ENCODE data around the gene NYAP1. TPM values are rescaled to one million over a fixed set of nuclear protein-coding genes. Genes with fewer than 3 reads are reported as not detected.

The NYAP1 gene
- total and polyA plus RNA-seq, 7 experiments from 2014 or later, result 0.11 to 0.64 (median 0.44) TPM; not detected in 2

DNA sequence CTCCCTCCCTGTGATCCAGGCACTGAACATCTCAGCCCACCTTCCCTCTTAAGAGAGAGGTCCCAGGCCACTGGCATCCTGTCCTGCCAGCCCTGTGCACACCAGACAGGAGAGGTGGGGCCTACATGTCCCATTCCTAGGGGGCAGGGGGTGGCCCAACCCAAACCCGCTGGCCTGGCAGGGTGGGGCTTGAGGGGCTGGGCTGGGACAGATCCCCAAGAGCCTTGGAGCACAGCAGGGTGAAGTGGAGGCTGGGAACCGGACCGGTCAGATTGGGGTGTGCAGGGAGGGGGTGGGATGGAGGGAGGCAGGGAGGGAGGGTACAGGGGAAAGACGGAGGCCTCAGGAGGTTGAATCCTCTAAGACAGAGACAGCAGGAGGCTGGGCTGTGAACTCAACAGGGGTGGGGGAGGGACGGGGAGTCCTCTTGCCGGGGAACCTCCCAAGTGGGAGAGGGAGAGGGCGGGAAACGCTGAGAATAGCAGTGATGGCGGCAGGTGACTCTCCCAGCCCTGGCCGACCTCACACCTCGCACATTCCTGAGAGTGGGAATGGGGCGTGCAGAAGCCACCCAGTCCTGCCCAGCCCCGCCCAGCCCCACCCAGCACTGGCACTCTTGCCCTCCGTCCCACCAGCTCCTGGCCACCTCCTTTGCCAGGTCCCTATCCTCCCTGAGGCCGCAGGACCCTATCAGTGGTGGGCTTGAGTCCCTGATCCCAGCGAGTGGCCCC lies 11.4 kb upstream of the NYAP1 start:
- H3K27me3 ChIP-seq (ENCODE audit: control insufficient read depth in 2 of 2, insufficient read depth in 2 of 2, low read length in 2 of 2), result no peaks in the 10 kb centered on the region
- Mint-ChIP-seq H3K4me1 (peaks cover 41 to 65% (median 48%) of the 10 kb centered on the region in 7 donors), H3K36me3 (peaks cover 4 to 21% (median 5%) of the 10 kb centered on the region in 5 donors), H3K9me3 (peaks cover 0 to 2% (median 0%) of the 10 kb centered on the region in 11 donors), H3K27ac (peak overlapping the region in 7 of 9 donors; percentile 38 to 95 (median 85)), H3K27me3 (no peaks in the 10 kb centered on the region), H3K4me3 (peak overlapping the region in 1 of 10 donors; percentile 64)
- DNase-seq (no peak), ATAC-seq (no peak)
- H3K36me3 ChIP-seq (ENCODE audit: control insufficient read depth in 2 of 3, insufficient read depth in 3 of 3, low read length in 3 of 3), result peaks cover 16 to 78% (median 27%) of the 10 kb centered on the region in 3 experiments
- peak overlapping the region; percentile 65 for H3K27ac ChIP-seq (ENCODE audit: low read depth, low read length)
- ChIA-PET POLR2A (interaction anchor here (1.3 kb wide), 1 partner anchor 10 kb away, joined by 3 read pairs; no protein-coding TSS in a partner anchor), CTCF (interaction anchor here (0.9 to 1.3 kb wide), 3 partner anchors 10 to 88 kb away, joined by 3 to 4 read pairs (median 4); no protein-coding TSS in a partner anchor)
- no peaks in the 10 kb centered on the region for H3K9me3 ChIP-seq (ENCODE audit: control insufficient read depth in 2 of 3, low read length in 3 of 3)
- no peak overlapping the region for H3K4me3 ChIP-seq (ENCODE audit: low read length)
- intact Hi-C loops (cut with micrococcal nuclease), result no loop called here
- peaks cover 42 to 51% of the 10 kb centered on the region in 2 donors for H3K4me1 ChIP-seq (ENCODE audit: control insufficient read depth in 2 of 2, insufficient read depth in 2 of 2, low read length in 2 of 2)

- Mint-ChIP-seq H3K4me3 (peak overlapping the region in 7 of 10 donors; percentile 15 to 64 (median 41)), H3K27me3 (no peaks in the 10 kb centered on the region), H3K27ac (peak overlapping the region; percentile 38 to 95 (median 85)), H3K9me3 (peaks cover 0 to 2% (median 0%) of the 10 kb centered on the region in 11 donors), H3K4me1 (peaks cover 41 to 65% (median 48%) of the 10 kb centered on the region in 7 donors), H3K36me3 (peaks cover 4 to 21% (median 5%) of the 10 kb centered on the region in 5 donors)
- ChIA-PET POLR2A (interaction anchor here (0.6 to 1.3 kb wide), 3 partner anchors 9 to 345 kb away, joined by 3 to 6 read pairs (median 3); no protein-coding TSS in a partner anchor), CTCF (interaction anchor here (1.0 to 1.3 kb wide), 2 partner anchors 9 to 12 kb away, joined by 4 read pairs; no protein-coding TSS in a partner anchor)
- Histone ChIP-seq H3K27me3 (ENCODE audit: control insufficient read depth in 2 of 2, insufficient read depth in 2 of 2, low read length in 2 of 2) (no peaks in the 10 kb centered on the region), H3K4me3 (ENCODE audit: low read length) (no peak overlapping the region), H3K4me1 (ENCODE audit: control insufficient read depth in 2 of 2, insufficient read depth in 2 of 2, low read length in 2 of 2) (peaks cover 42 to 51% of the 10 kb centered on the region in 2 donors), H3K27ac (ENCODE audit: low read depth, low read length) (peak overlapping the region; percentile 65), H3K9me3 (ENCODE audit: control insufficient read depth in 2 of 3, low read length in 3 of 3) (no peaks in the 10 kb centered on the region), H3K36me3 (ENCODE audit: control insufficient read depth in 2 of 3, insufficient read depth in 3 of 3, low read length in 3 of 3) (peaks cover 12 to 78% (median 20%) of the 10 kb centered on the region in 3 experiments)
- DNase-seq (no peak), ATAC-seq (no peak)
- intact Hi-C loops (cut with micrococcal nuclease), result no loop called here
Measured at GRCh38 chr7:100472854-100473499, 10.8 kb upstream of the NYAP1 start.

DNA sequence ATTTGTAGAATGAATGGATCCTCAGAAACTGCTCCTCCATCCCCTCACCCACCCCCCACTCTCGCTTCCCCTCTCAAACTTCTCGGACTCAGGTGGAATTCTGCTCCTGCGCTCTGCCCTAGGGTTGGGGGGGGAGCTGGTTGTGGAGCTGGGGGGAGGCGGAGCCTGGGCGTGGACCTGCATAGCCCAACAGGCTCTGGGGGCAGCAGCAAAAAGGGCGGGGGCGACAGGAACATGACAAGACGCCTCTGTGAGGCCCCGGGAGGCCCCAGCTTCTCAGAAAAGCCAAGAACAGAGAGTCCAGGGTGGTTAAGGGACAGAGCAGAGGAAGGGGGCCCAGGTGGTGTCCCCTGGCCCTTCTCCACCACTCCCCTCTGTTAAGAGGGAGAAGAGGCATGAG lies 8.2 kb upstream of the NYAP1 start:
- no peaks in the 10 kb centered on the region for H3K27me3 Mint-ChIP-seq
- peaks cover 7 to 71% (median 18%) of the 10 kb centered on the region in 3 experiments for H3K36me3 ChIP-seq (ENCODE audit: control insufficient read depth in 2 of 3, insufficient read depth in 3 of 3, low read length in 3 of 3)
- H3K4me3 ChIP-seq (ENCODE audit: low read length), result peak overlapping the region; percentile 97
- CTCF ChIA-PET, result interaction anchor here (0.6 to 5.9 kb wide), 7 partner anchors 14 to 214 kb away, joined by 3 to 35 read pairs (median 3); no protein-coding TSS in a partner anchor
- no peaks in the 10 kb centered on the region for H3K9me3 ChIP-seq (ENCODE audit: control insufficient read depth in 2 of 3, low read length in 3 of 3)
- H3K27me3 ChIP-seq (ENCODE audit: control insufficient read depth in 2 of 2, insufficient read depth in 2 of 2, low read length in 2 of 2), result no peaks in the 10 kb centered on the region
- DNase-seq, result no peak
- POLR2A ChIA-PET, result interaction anchor here (0.7 to 1.8 kb wide), 4 partner anchors 15 to 226 kb away, joined by 3 to 5 read pairs (median 4); partner anchors contain the start of gene ZCWPW1
- H3K27ac ChIP-seq (ENCODE audit: low read depth, low read length), result peak overlapping the region; percentile 87
- H3K4me3 Mint-ChIP-seq, result peak overlapping the region; percentile 75 to 100 (median 94)
- peak overlapping the region; percentile 80 to 95 (median 91) for H3K27ac Mint-ChIP-seq
- H3K9me3 Mint-ChIP-seq, result peaks cover 0 to 4% (median 0%) of the 10 kb centered on the region in 11 donors
- intact Hi-C loops (cut with micrococcal nuclease), result loop anchor here (5.0 kb wide), 2 partner anchors 217 to 377 kb away; partner anchors contain the start of genes GIGYF1 (in 1 of the 2) and SLC12A9 (in 1 of the 2)
- peaks cover 40 to 64% (median 48%) of the 10 kb centered on the region in 7 donors for H3K4me1 Mint-ChIP-seq
- peaks cover 43 to 51% of the 10 kb centered on the region in 2 donors for H3K4me1 ChIP-seq (ENCODE audit: control insufficient read depth in 2 of 2, insufficient read depth in 2 of 2, low read length in 2 of 2)
- ATAC-seq, result no peak
- peaks cover 5 to 26% (median 8%) of the 10 kb centered on the region in 5 donors for H3K36me3 Mint-ChIP-seq

DNA sequence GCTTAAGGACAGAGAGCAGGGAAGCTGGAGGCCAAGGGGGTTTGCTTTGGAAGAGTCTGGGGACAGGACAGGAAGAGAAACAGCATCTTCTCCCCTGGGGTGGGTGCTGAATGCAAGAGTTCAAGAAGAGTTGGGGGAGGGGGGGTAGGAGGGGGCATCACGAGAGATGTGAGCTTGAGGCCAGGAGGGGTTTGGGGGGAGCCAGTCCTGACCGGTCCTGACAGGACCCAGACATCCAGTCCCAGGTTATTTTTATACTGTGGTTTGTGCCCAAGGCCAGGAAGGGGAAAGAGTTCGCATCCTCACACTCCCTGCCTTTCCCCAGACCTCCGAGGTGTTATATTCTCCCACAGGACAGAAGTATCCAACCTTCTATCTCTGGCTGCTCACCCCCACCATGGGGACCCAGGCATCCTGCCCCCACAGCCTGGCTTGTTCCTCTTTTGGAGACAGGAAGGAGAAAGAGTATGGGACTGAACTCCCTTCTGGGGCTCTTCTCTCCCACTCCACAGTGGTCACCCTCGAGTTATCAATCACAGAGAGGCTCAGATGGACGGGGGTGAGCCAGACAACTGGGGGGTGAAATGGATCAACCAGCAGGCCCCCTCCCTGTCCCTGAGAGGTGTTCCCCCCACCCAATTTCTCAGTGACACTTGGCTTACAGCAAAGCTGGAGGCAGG lies 7.5 kb upstream of the NYAP1 start:
- Mint-ChIP-seq H3K27ac (peak overlapping the region; percentile 84 to 95 (median 92)), H3K36me3 (peaks cover 5 to 24% (median 8%) of the 10 kb centered on the region in 5 donors), H3K4me3 (peak overlapping the region; percentile 89 to 100 (median 94)), H3K4me1 (peaks cover 37 to 65% (median 45%) of the 10 kb centered on the region in 7 donors), H3K27me3 (no peaks in the 10 kb centered on the region), H3K9me3 (peaks cover 0 to 4% (median 0%) of the 10 kb centered on the region in 11 donors)
- H3K27ac ChIP-seq (ENCODE audit: low read depth, low read length), result peak overlapping the region; percentile 87
- peaks cover 5 to 65% (median 18%) of the 10 kb centered on the region in 3 experiments for H3K36me3 ChIP-seq (ENCODE audit: control insufficient read depth in 2 of 3, insufficient read depth in 3 of 3, low read length in 3 of 3)
- ChIA-PET POLR2A (interaction anchor here (0.7 to 3.8 kb wide), 9 partner anchors 16 to 129 kb away, joined by 3 to 25 read pairs (median 5); partner anchors contain the start of genes FBXO24, LRCH4, MEPCE and ZCWPW1), CTCF (interaction anchor here (0.6 to 5.9 kb wide), 5 partner anchors 21 to 111 kb away, joined by 3 to 35 read pairs (median 5); no protein-coding TSS in a partner anchor)
- no peaks in the 10 kb centered on the region for H3K9me3 ChIP-seq (ENCODE audit: control insufficient read depth in 2 of 3, low read length in 3 of 3)
- H3K4me3 ChIP-seq (ENCODE audit: low read length), result peak overlapping the region; percentile 97
- DNase-seq (no peak), ATAC-seq (no peak)
- no peaks in the 10 kb centered on the region for H3K27me3 ChIP-seq (ENCODE audit: control insufficient read depth in 2 of 2, insufficient read depth in 2 of 2, low read length in 2 of 2)
- intact Hi-C loops (cut with micrococcal nuclease), result loop anchor here (5.0 kb wide), 2 partner anchors 216 to 376 kb away; partner anchors contain the start of genes GIGYF1 (in 1 of the 2) and SLC12A9 (in 1 of the 2)
- peaks cover 43 to 51% of the 10 kb centered on the region in 2 donors for H3K4me1 ChIP-seq (ENCODE audit: control insufficient read depth in 2 of 2, insufficient read depth in 2 of 2, low read length in 2 of 2)

DNA sequence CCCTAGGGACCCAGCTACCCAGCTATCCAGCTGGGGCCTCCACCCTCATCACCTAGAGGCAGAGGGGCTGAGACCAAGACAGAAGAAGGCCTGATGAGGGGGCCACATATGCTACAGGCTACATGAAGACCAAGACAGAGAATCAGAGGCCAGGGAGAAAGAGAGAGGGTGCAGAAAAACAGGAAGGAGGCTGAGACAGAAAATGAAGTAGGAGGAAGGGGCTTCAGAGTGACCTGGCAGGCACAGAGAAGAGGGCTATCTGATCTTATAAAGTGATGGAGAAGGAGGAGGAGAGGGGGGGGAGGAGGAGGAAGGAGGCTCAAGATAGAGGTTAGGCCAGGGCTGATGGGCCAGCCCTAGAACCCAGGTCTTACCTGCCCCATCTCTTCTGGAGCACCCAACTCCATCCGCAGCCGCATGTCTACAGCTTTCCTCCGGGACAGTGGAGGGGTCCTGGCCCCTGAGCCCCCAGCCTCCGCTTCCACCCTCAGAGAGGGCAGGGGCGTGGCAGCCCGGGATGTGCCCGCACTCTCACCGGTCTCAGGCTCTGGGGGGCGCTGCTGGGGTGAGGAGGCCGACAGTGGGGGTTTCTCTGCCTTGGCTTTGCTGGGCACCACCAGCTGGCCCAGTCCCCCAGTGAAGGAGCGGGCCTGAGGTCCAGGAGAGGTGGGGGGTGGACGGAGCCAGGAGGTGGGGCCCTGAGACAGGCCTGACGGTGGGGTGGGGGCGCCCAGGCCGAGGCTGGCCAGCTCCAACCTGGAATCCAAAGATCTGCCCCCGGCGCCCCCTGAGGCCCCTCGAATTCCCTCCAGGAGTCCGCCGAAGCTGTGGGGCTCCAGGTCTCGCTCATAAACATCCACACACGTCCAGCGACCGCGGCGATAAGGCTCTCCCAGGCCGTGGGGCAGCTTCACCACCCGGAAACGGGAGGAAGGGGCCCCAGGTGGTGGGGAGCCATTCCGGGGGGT lies 6.5 kb upstream of the NYAP1 start:
- peak in 2 of 9 donors; percentile 36 to 61 for DNase-seq
- no peaks in the 10 kb centered on the region for H3K27me3 Mint-ChIP-seq
- Histone ChIP-seq H3K27ac (ENCODE audit: low read depth, low read length) (peak overlapping the region; percentile 87), H3K36me3 (ENCODE audit: control insufficient read depth in 2 of 3, insufficient read depth in 3 of 3, low read length in 3 of 3) (peaks cover 5 to 56% (median 18%) of the 10 kb centered on the region in 3 experiments), H3K27me3 (ENCODE audit: control insufficient read depth in 2 of 2, insufficient read depth in 2 of 2, low read length in 2 of 2) (no peaks in the 10 kb centered on the region), H3K4me3 (ENCODE audit: low read length) (peak overlapping the region; percentile 97), H3K4me1 (ENCODE audit: control insufficient read depth in 2 of 2, insufficient read depth in 2 of 2, low read length in 2 of 2) (peaks cover 43 to 55% of the 10 kb centered on the region in 2 donors), H3K9me3 (ENCODE audit: control insufficient read depth in 2 of 3, low read length in 3 of 3) (no peaks in the 10 kb centered on the region)
- peak overlapping the region; percentile 60 to 95 (median 91) for H3K27ac Mint-ChIP-seq
- ChIA-PET POLR2A (interaction anchor here (0.6 to 3.8 kb wide), 17 partner anchors 8 to 329 kb away, joined by 3 to 25 read pairs (median 3); partner anchors contain the start of genes AGFG2, FBXO24, LAMTOR4 and LRCH4), CTCF (interaction anchor here (0.5 to 5.9 kb wide), 9 partner anchors 22 to 351 kb away, joined by 3 to 35 read pairs (median 4); partner anchors contain the start of genes FBXO24 and LRCH4)
- H3K4me3 Mint-ChIP-seq, result peak overlapping the region; percentile 89 to 100 (median 94)
- H3K36me3 Mint-ChIP-seq, result peaks cover 5 to 22% (median 8%) of the 10 kb centered on the region in 5 donors
- ATAC-seq, result no peak
- H3K9me3 Mint-ChIP-seq, result peaks cover 0 to 4% (median 0%) of the 10 kb centered on the region in 11 donors
- intact Hi-C loops (cut with micrococcal nuclease), result loop anchor here (5.0 kb wide), 2 partner anchors 215 to 375 kb away; partner anchors contain the start of genes GIGYF1 (in 1 of the 2) and SLC12A9 (in 1 of the 2)
- H3K4me1 Mint-ChIP-seq, result peaks cover 31 to 69% (median 45%) of the 10 kb centered on the region in 7 donors

Data from naive thymus-derived CD4-positive, alpha-beta T cell (primary cell).